ENCODE data around the gene FCGR1A. TPM values are rescaled to one million over a fixed set of nuclear protein-coding genes. Genes with fewer than 3 reads are reported as not detected.
"Not testable (repeated sequence)": the region's sequence is repeated elsewhere in the genome, so short reads cannot be mapped to it uniquely, and the experiment has no call there.

The FCGR1A gene
- total RNA-seq, 3 donors from 2014 or later = 2.8 to 8.5 (median 3.8) TPM

- H3K4me3 ChIP-seq; H3K27ac ChIP-seq; H3K27me3 ChIP-seq; DNase-seq (ENCODE audit: low spot score in 2 of 2); H3K9me3 ChIP-seq; H3K4me1 ChIP-seq; H3K36me3 ChIP-seq; intact Hi-C loops (cut with DNase I; ENCODE audit: low total_unique reads): not testable (repeated sequence)
Measured at GRCh38 chr1:149762294-149762693, 20.2 kb upstream of the FCGR1A start.

- H3K27ac ChIP-seq; H3K4me1 ChIP-seq; intact Hi-C loops (cut with DNase I; ENCODE audit: low total_unique reads); H3K9me3 ChIP-seq; H3K36me3 ChIP-seq; H3K27me3 ChIP-seq; DNase-seq (ENCODE audit: low spot score in 2 of 2); H3K4me3 ChIP-seq: not testable (repeated sequence)
Measured at GRCh38 chr1:149764087-149764800, 18.2 kb upstream of the FCGR1A start.

GRCh38 chr1:149766241-149766640, 16.3 kb upstream of the FCGR1A start:
- DNase-seq (ENCODE audit: low spot score in 2 of 2); H3K4me3 ChIP-seq; H3K27ac ChIP-seq; H3K4me1 ChIP-seq; H3K9me3 ChIP-seq; H3K36me3 ChIP-seq; intact Hi-C loops (cut with DNase I; ENCODE audit: low total_unique reads); H3K27me3 ChIP-seq: not testable (repeated sequence)

GRCh38 chr1:149769216-149769615, 13.3 kb upstream of the FCGR1A start:
- intact Hi-C loops (cut with DNase I; ENCODE audit: low total_unique reads); H3K27me3 ChIP-seq; H3K36me3 ChIP-seq; H3K4me1 ChIP-seq; DNase-seq (ENCODE audit: low spot score in 2 of 2); H3K9me3 ChIP-seq; H3K4me3 ChIP-seq; H3K27ac ChIP-seq: not testable (repeated sequence)

- H3K27ac ChIP-seq; H3K36me3 ChIP-seq; H3K4me3 ChIP-seq; intact Hi-C loops (cut with DNase I; ENCODE audit: low total_unique reads); H3K4me1 ChIP-seq; H3K9me3 ChIP-seq; H3K27me3 ChIP-seq; DNase-seq (ENCODE audit: low spot score in 2 of 2): not testable (repeated sequence)
Measured at GRCh38 chr1:149770661-149771060, 11.8 kb upstream of the FCGR1A start.

GRCh38 chr1:149771653-149772425, 10.7 kb upstream of the FCGR1A start:
- H3K4me1 ChIP-seq; H3K36me3 ChIP-seq; H3K27ac ChIP-seq; H3K27me3 ChIP-seq; intact Hi-C loops (cut with DNase I; ENCODE audit: low total_unique reads); H3K9me3 ChIP-seq; DNase-seq (ENCODE audit: low spot score in 2 of 2); H3K4me3 ChIP-seq: not testable (repeated sequence)

- H3K9me3 ChIP-seq; H3K27ac ChIP-seq; intact Hi-C loops (cut with DNase I; ENCODE audit: low total_unique reads); H3K4me1 ChIP-seq; H3K4me3 ChIP-seq; H3K27me3 ChIP-seq; DNase-seq (ENCODE audit: low spot score in 2 of 2); H3K36me3 ChIP-seq: not testable (repeated sequence)
Measured at GRCh38 chr1:149775510-149776147, 6.9 kb upstream of the FCGR1A start.

- H3K36me3 ChIP-seq = not testable (repeated sequence)
Measured at GRCh38 chr1:149777084-149777483, 5.4 kb upstream of the FCGR1A start.

GRCh38 chr1:149778313-149778712, 4.2 kb upstream of the FCGR1A start:
- H3K36me3 ChIP-seq; H3K9me3 ChIP-seq; DNase-seq (ENCODE audit: low spot score in 2 of 2); H3K4me1 ChIP-seq; H3K4me3 ChIP-seq; H3K27me3 ChIP-seq; H3K27ac ChIP-seq; intact Hi-C loops (cut with DNase I; ENCODE audit: low total_unique reads): not testable (repeated sequence)

More at GRCh38 chr1:149777084-149777483, 5.4 kb upstream of the FCGR1A start:
- H3K27me3 ChIP-seq; intact Hi-C loops (cut with DNase I; ENCODE audit: low total_unique reads); H3K4me1 ChIP-seq; DNase-seq (ENCODE audit: low spot score in 2 of 2); H3K9me3 ChIP-seq; H3K4me3 ChIP-seq; H3K27ac ChIP-seq: not testable (repeated sequence)

GRCh38 chr1:149781413-149781984, 995 bp upstream of the FCGR1A start:
- DNase-seq (ENCODE audit: low spot score in 2 of 2); H3K9me3 ChIP-seq; H3K27me3 ChIP-seq; H3K27ac ChIP-seq; H3K4me3 ChIP-seq; H3K4me1 ChIP-seq; H3K36me3 ChIP-seq; intact Hi-C loops (cut with DNase I; ENCODE audit: low total_unique reads): not testable (repeated sequence)

- H3K9me3 ChIP-seq; H3K27me3 ChIP-seq; DNase-seq (ENCODE audit: low spot score in 2 of 2); H3K4me3 ChIP-seq; H3K36me3 ChIP-seq; H3K27ac ChIP-seq; intact Hi-C loops (cut with DNase I; ENCODE audit: low total_unique reads); H3K4me1 ChIP-seq: not testable (repeated sequence)
Measured at GRCh38 chr1:149783289-149783688, 795 bp downstream of the FCGR1A start.

GRCh38 chr1:149783868-149784267, 1.4 kb downstream of the FCGR1A start:
- H3K27ac ChIP-seq; H3K27me3 ChIP-seq; H3K9me3 ChIP-seq; H3K4me1 ChIP-seq; H3K4me3 ChIP-seq; intact Hi-C loops (cut with DNase I; ENCODE audit: low total_unique reads); H3K36me3 ChIP-seq; DNase-seq (ENCODE audit: low spot score in 2 of 2): not testable (repeated sequence)

Data from breast epithelium (tissue), 4 donors.